ENCODE data around the gene UTS2B.

The UTS2B gene

GRCh38 chr3:191329654-191330529 lies at the start of gene UTS2B:
Gene UTS2B (minus strand): TSS chr3:191330526. CDS start chr3:191282189, 48,337 bp downstream.
- DNase-seq, result no peak

GRCh38 chr3:191380001-191380400 lies 49.7 kb upstream of the UTS2B start:
- no peak for DNase-seq

GRCh38 chr3:191379446-191379845 lies 49.1 kb upstream of the UTS2B start:
- no peak for DNase-seq

GRCh38 chr3:191378142-191378812 lies 48.0 kb upstream of the UTS2B start:
- DNase-seq, result no peak

- DNase-seq, result no peak
These were observed 46.3 kb upstream of the UTS2B start for GRCh38 chr3:191376516-191377141.

GRCh38 chr3:191373327-191373726 lies 43.0 kb upstream of the UTS2B start:
- DNase-seq, result no peak

GRCh38 chr3:191372122-191372521 lies 41.8 kb upstream of the UTS2B start:
- no peak for DNase-seq

- DNase-seq, result no peak
These were observed 39.3 kb upstream of the UTS2B start for GRCh38 chr3:191369616-191370010.

GRCh38 chr3:191368755-191369615 lies 38.7 kb upstream of the UTS2B start:
- no peak for DNase-seq

GRCh38 chr3:191366675-191367074 lies 36.3 kb upstream of the UTS2B start:
- DNase-seq, result no peak

- DNase-seq, result no peak
These were observed 32.9 kb upstream of the UTS2B start for GRCh38 chr3:191363221-191363620.

- DNase-seq, result no peak
These were observed 32.3 kb upstream of the UTS2B start for GRCh38 chr3:191362524-191363090.

GRCh38 chr3:191362037-191362436 lies 31.7 kb upstream of the UTS2B start:
- DNase-seq, result no peak

GRCh38 chr3:191361456-191361855 lies 31.1 kb upstream of the UTS2B start:
- DNase-seq, result no peak

- DNase-seq, result no peak
These were observed 30.3 kb upstream of the UTS2B start for GRCh38 chr3:191360620-191361019.

GRCh38 chr3:191358929-191359328 lies 28.6 kb upstream of the UTS2B start:
- DNase-seq, result no peak

GRCh38 chr3:191357909-191358308 lies 27.6 kb upstream of the UTS2B start:
- DNase-seq, result no peak

- no peak for DNase-seq
These were observed 26.5 kb upstream of the UTS2B start for GRCh38 chr3:191356631-191357439.

- DNase-seq, result no peak
These were observed 25.1 kb upstream of the UTS2B start for GRCh38 chr3:191355406-191355805.

GRCh38 chr3:191353022-191353777 lies 22.9 kb upstream of the UTS2B start:
- DNase-seq, result no peak

GRCh38 chr3:191352014-191352413 lies 21.7 kb upstream of the UTS2B start:
- no peak for DNase-seq

Measured in SHP77 treated with DMSO at 0.1 percent for 48 hours (cell line).